Parathyroid adenoma (tissue), 2 donors: ENCODE measurements around the gene TBC1D4.

Experiments used
- H2AFZ ChIP-seq: fragments of 300-600 bp; sonication (generic); one replicate; pipeline ENCODE4 v1.7.0; 2017; ENCODE audit warnings: antibody characterized with exemption, mild to moderate bottlenecking
- H3K27ac ChIP-seq: fragments of 300-600 bp; sonication (generic); one replicate; pipeline ENCODE4 v1.7.0; 2017
- H3K27me3 ChIP-seq: fragments of 300-600 bp; sonication (generic); one replicate; pipeline ENCODE4 v1.7.0; 2017; ENCODE audit warnings: low read length; ENCODE audit not compliant: control insufficient read depth, insufficient read depth
- H3K36me3 ChIP-seq: fragments of 300-600 bp; sonication (generic); one replicate; pipeline ENCODE4 v1.7.0; 2017; ENCODE audit warnings: low read length; ENCODE audit not compliant: control insufficient read depth, insufficient read depth
- H3K4me1 ChIP-seq: fragments of 300-600 bp; sonication (generic); one replicate; pipeline ENCODE4 v1.7.0; 2017; ENCODE audit warnings: control low read depth
- H3K4me2 ChIP-seq: fragments of 300-600 bp; sonication (generic); one replicate; pipeline ENCODE4 v1.7.0; 2017; ENCODE audit warnings: low read length
- H3K4me3 ChIP-seq: fragments of 300-600 bp; sonication (generic); one replicate; pipeline ENCODE4 v1.7.0; 2017; ENCODE audit warnings: low read depth, low read length
- H3K79me2 ChIP-seq: fragments of 300-600 bp; sonication (generic); one replicate; pipeline ENCODE4 v1.7.0; 2017; ENCODE audit warnings: control low read depth
- H3K9ac ChIP-seq: fragments of 300-600 bp; sonication (generic); one replicate; pipeline ENCODE4 v1.7.0; 2017; ENCODE audit warnings: mild to moderate bottlenecking
- H3K9me3 ChIP-seq: fragments of 300-600 bp; sonication (generic); one replicate; pipeline ENCODE4 v1.7.0; 2017; ENCODE audit warnings: low read length; ENCODE audit not compliant: control insufficient read depth
- CTCF ChIP-seq: fragments of 300-600 bp; sonication (generic); IDR thresholded peaks from one replicate; pipeline ENCODE4 v1.7.0; 2017; ENCODE audit warnings: antibody characterized with exemption, mild to moderate bottlenecking
- donor health status: primary hyperparathyroidism.

Gene TBC1D4

DNA sequence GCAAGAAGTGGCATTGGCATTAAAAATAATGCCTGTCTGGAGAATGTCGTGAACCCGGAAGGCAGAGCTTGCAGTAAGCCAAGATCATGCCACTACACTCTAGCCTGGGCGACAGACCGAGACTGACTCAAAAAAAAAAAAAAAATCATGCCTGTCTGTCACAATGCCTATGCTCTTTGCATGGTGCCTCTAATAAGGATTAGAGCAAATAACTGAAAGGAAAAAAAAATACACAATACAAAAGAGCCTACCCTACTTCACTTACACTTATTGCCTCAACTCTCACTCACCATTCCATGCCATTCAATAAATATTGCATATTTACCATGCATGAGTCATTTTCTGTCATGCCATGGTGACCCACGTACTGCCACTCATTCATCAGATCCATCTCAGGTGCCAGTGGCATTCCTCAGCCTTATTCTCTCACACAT lies 49.1 kb downstream of the TBC1D4 start:
- H3K27me3 ChIP-seq = no peaks in the 10 kb centered on the region
- H3K4me3 ChIP-seq = no peak overlapping the region
- no peaks in the 10 kb centered on the region for H3K36me3 ChIP-seq
- H2AFZ ChIP-seq = no peak overlapping the region
- H3K4me2 ChIP-seq = peak overlapping the region; percentile 19
- no peak overlapping the region for H3K27ac ChIP-seq
- H3K4me1 ChIP-seq = peaks cover 2% of the 10 kb centered on the region
- H3K79me2 ChIP-seq = no peaks in the 10 kb centered on the region
- TF ChIP-seq CTCF = no peak
- no peak overlapping the region for H3K9ac ChIP-seq
- H3K9me3 ChIP-seq = no peaks in the 10 kb centered on the region

DNA sequence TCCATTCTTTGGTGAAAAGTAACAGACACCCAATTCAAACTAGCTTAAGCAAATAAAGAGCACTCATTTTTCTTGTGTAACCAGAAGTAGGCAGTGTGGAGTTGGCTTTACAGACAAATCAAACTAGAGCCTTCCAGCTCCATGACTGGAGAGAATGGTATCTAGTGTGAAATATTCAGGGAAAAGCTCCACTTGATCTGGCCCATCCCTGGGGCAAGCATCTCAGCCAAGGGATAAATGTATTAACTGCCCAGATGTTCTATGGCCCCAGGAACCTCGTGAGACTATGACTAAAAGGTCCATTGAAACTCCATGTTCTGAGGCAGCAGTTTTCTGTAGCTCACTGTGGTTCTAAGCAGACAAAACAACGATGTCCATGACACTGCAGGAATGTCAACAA lies 49.9 kb downstream of the TBC1D4 start:
- Histone ChIP-seq H3K4me3 (no peak overlapping the region), H3K4me2 (no peak overlapping the region), H3K27ac (no peak overlapping the region), H3K36me3 (no peaks in the 10 kb centered on the region), H3K27me3 (no peaks in the 10 kb centered on the region), H2AFZ (no peak overlapping the region), H3K4me1 (peaks cover 2% of the 10 kb centered on the region), H3K9ac (no peak overlapping the region), H3K79me2 (no peaks in the 10 kb centered on the region), H3K9me3 (no peaks in the 10 kb centered on the region)
- TF ChIP-seq CTCF = no peak

DNA sequence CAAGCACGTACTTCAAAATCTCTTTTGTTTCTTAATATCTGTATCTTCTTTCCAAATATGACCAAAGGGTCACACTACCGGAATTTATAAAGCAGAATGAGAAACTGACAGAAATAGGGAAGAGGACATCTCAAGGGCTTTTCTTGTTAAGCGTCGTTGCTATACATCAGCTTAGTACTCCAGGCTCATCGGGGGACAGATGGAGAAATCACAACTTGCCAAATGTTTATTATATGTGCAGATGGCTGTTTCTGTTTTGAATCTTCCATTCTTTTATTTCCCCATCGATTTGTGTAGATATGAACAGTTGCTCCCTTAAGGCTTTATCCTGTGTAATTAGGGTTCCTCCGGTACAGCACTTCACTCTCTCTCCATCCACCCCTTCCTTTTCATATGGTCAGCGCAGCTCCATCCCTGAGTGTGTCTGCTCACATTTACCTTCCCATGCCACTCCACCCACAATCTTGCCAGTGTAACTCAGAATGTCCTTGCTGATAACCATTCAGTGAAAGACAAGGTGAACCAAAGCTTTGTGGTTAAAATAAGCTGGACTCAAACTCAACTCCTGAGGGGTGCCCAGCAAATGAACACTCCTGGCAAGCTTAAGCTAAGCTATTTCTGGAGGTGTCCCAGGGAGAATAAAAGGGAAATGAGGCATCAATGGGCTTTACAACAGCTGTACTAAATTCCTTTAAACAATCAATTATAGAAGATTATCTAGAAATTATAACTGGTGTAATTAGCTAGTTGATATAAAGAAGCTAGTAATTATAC lies 51.3 kb downstream of the TBC1D4 start:
- H3K79me2 ChIP-seq = no peaks in the 10 kb centered on the region
- no peaks in the 10 kb centered on the region for H3K27me3 ChIP-seq
- H3K9ac ChIP-seq = no peak overlapping the region
- no peak overlapping the region for H2AFZ ChIP-seq
- H3K4me2 ChIP-seq = no peak overlapping the region
- no peak for TF ChIP-seq CTCF
- peaks cover 2% of the 10 kb centered on the region for H3K4me1 ChIP-seq
- no peak overlapping the region for H3K27ac ChIP-seq
- H3K36me3 ChIP-seq = no peaks in the 10 kb centered on the region
- H3K4me3 ChIP-seq = no peak overlapping the region
- no peaks in the 10 kb centered on the region for H3K9me3 ChIP-seq

- no peaks in the 10 kb centered on the region for H3K27me3 ChIP-seq
- H3K4me2 ChIP-seq = no peak overlapping the region
- no peak overlapping the region for H3K4me3 ChIP-seq
- no peaks in the 10 kb centered on the region for H3K79me2 ChIP-seq
- no peak overlapping the region for H3K9ac ChIP-seq
- no peaks in the 10 kb centered on the region for H3K4me1 ChIP-seq
- TF ChIP-seq CTCF = no peak
- H3K36me3 ChIP-seq = no peaks in the 10 kb centered on the region
- H3K9me3 ChIP-seq = no peaks in the 10 kb centered on the region
- no peak overlapping the region for H2AFZ ChIP-seq
- no peak overlapping the region for H3K27ac ChIP-seq
Observed at GRCh38 chr13:75426421-75426820, 55.5 kb downstream of the TBC1D4 start.
